Measurements from ENCODE around the gene KIAA2012. TPM values are rescaled to one million over a fixed set of nuclear protein-coding genes. Genes with fewer than 3 reads are reported as not detected.
A peak's percentile ranks its signal among the peaks of the same experiment; 100 is the strongest.

The KIAA2012 gene
- total RNA-seq, 1 donor: not detected

- DNase-seq (ENCODE audit: low read depth in 2 of 3, low spot score in 2 of 3): no peak
Measured at GRCh38 chr2:202042444-202042843, 30.6 kb upstream of the KIAA2012 start.

GRCh38 chr2:202043475-202043874 is 29.6 kb upstream of the KIAA2012 start:
- no peak for DNase-seq (ENCODE audit: low read depth in 2 of 3, low spot score in 2 of 3)

GRCh38 chr2:202044777-202045176 is 28.3 kb upstream of the KIAA2012 start:
- no peak for DNase-seq (ENCODE audit: low read depth in 2 of 3, low spot score in 2 of 3)

- no peak for DNase-seq (ENCODE audit: low read depth in 2 of 3, low spot score in 2 of 3)
Measured at GRCh38 chr2:202046572-202046971, 26.5 kb upstream of the KIAA2012 start.

- DNase-seq (ENCODE audit: low read depth in 2 of 3, low spot score in 2 of 3): no peak
Measured at GRCh38 chr2:202049092-202049728, 23.8 kb upstream of the KIAA2012 start.

GRCh38 chr2:202049840-202050239 is 23.2 kb upstream of the KIAA2012 start:
- DNase-seq (ENCODE audit: low read depth in 2 of 3, low spot score in 2 of 3): no peak

- DNase-seq (ENCODE audit: low read depth in 2 of 3, low spot score in 2 of 3): no peak
Measured at GRCh38 chr2:202050652-202051051, 22.4 kb upstream of the KIAA2012 start.

GRCh38 chr2:202051499-202052161 is 21.4 kb upstream of the KIAA2012 start:
- no peak for DNase-seq (ENCODE audit: low read depth in 2 of 3, low spot score in 2 of 3)

- no peak for DNase-seq (ENCODE audit: low read depth in 2 of 3, low spot score in 2 of 3)
Measured at GRCh38 chr2:202052235-202052634, 20.8 kb upstream of the KIAA2012 start.

GRCh38 chr2:202054679-202055078 is 18.4 kb upstream of the KIAA2012 start:
- no peak for DNase-seq (ENCODE audit: low read depth in 2 of 3, low spot score in 2 of 3)

- peak in 2 of 3 donors; percentile 40 to 73 for DNase-seq (ENCODE audit: low read depth in 2 of 3, low spot score in 2 of 3)
Measured at GRCh38 chr2:202056611-202057010, 16.4 kb upstream of the KIAA2012 start.

- DNase-seq (ENCODE audit: low read depth in 2 of 3, low spot score in 2 of 3): no peak
Measured at GRCh38 chr2:202060218-202060617, 12.8 kb upstream of the KIAA2012 start.

- DNase-seq (ENCODE audit: low read depth in 2 of 3, low spot score in 2 of 3): no peak
Measured at GRCh38 chr2:202061695-202062094, 11.4 kb upstream of the KIAA2012 start.

- no peak for DNase-seq (ENCODE audit: low read depth in 2 of 3, low spot score in 2 of 3)
Measured at GRCh38 chr2:202064171-202064880, 8.7 kb upstream of the KIAA2012 start.

GRCh38 chr2:202064881-202065230 is 8.2 kb upstream of the KIAA2012 start:
- no peak for DNase-seq (ENCODE audit: low read depth in 2 of 3, low spot score in 2 of 3)

- peak in 1 of 3 donors; percentile 28 for DNase-seq (ENCODE audit: low read depth in 2 of 3, low spot score in 2 of 3)
Measured at GRCh38 chr2:202065876-202066275, 7.2 kb upstream of the KIAA2012 start.

- DNase-seq (ENCODE audit: low read depth in 2 of 3, low spot score in 2 of 3): no peak
Measured at GRCh38 chr2:202066875-202067274, 6.2 kb upstream of the KIAA2012 start.

- no peak for DNase-seq (ENCODE audit: low read depth in 2 of 3, low spot score in 2 of 3)
Measured at GRCh38 chr2:202067589-202067988, 5.5 kb upstream of the KIAA2012 start.

- DNase-seq (ENCODE audit: low read depth in 2 of 3, low spot score in 2 of 3): peak in 2 of 3 donors; percentile 56 to 90
Measured at GRCh38 chr2:202069170-202070067, 3.6 kb upstream of the KIAA2012 start.

- no peak for DNase-seq (ENCODE audit: low read depth in 2 of 3, low spot score in 2 of 3)
Measured at GRCh38 chr2:202071107-202071506, 1.9 kb upstream of the KIAA2012 start.

GRCh38 chr2:202072226-202072625 is 829 bp upstream of the KIAA2012 start:
- DNase-seq (ENCODE audit: low read depth in 2 of 3, low spot score in 2 of 3): no peak
